Stimulated activated CD4-positive, alpha-beta T cell treated with anti-CD3 and anti-CD28 coated beads, Interleukin-12 subunit alpha, Interleukin-12 subunit beta, amount 100 ng/mL, for 4 hours (primary cell): Measurements from ENCODE around the gene BTBD10.
"Not testable (repeated sequence)": the region's sequence is repeated elsewhere in the genome, so short reads cannot be mapped to it uniquely, and the experiment has no call there.

Source experiments
- DNase-seq: peaks from one replicate; pipeline ENCODE4 v3.0.0-alpha.2; 2020

Gene BTBD10

GRCh38 chr11:13438291-13438690, 24.7 kb downstream of the BTBD10 start:
- no peak for DNase-seq

GRCh38 chr11:13436836-13437235, 26.2 kb downstream of the BTBD10 start:
- not testable (repeated sequence) for DNase-seq

DNA sequence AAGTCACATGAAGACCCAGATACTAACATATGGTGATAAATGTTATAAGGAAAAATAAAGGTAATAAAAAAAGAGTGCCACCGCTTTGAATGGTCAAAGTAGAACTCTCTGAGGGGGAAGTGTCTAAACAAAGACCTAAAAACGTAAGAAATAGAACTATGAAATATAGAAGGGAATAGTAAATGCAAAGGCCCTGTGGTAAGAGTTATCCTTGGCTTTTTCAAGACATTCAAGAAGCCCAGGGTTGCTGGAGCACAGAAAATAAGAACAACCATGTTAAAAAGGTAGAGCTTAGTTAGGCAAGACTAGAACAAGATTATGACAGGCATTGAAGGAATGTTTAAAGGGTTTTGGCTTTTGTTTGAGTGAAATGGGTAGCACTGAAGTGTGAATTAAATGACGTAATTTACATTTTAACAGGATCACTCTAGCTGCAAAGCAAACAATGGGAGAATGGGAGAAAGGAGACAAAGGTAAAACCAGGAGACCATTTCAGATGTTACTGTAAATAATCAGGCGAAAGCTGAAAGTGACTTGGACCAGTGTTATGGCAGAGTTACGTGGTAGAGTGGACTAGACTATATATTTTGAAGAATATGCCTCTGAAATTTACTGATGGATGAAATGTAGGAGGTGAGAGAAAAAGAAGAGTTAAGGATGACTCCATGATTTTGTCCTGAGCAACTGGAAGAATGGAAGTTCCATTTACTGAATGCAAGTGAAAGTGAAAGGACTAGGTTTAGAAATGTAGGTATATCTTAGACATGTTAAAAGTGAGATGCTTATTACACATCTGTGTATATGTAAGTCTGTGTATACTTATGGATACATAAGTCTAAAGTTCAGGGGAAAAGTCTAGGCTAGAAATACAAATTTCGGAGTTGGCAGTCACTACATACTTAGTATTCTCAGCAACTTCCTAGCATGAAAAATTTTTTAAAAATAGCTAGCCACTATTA, 28.5 kb downstream of the BTBD10 start:
- no peak for DNase-seq

- no peak for DNase-seq
Observed at GRCh38 chr11:13433437-13433836, 29.6 kb downstream of the BTBD10 start.

- no peak for DNase-seq
Observed at GRCh38 chr11:13429836-13430235, 33.2 kb downstream of the BTBD10 start.

- no peak for DNase-seq
Observed at GRCh38 chr11:13429288-13429687, 33.7 kb downstream of the BTBD10 start.

DNA sequence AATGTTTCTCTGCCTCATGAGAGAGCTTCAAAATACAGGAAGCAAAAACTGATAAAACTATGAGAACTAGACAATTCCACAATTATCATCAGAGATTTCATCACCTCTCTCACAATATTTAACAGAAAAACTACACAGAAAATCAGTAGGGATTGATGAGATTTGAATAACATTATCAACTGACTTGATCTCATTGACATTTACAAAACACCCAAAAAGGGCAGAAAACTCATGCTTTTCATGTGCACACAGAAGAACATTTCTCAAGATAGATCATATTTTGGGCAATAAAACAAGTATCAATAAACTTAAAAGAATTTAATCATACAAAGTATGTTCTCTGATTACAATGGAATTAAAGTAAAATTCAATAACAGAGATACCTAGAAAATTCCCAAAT, 35.6 kb downstream of the BTBD10 start:
- no peak for DNase-seq

GRCh38 chr11:13423372-13423771, 39.6 kb downstream of the BTBD10 start:
- no peak for DNase-seq

DNA sequence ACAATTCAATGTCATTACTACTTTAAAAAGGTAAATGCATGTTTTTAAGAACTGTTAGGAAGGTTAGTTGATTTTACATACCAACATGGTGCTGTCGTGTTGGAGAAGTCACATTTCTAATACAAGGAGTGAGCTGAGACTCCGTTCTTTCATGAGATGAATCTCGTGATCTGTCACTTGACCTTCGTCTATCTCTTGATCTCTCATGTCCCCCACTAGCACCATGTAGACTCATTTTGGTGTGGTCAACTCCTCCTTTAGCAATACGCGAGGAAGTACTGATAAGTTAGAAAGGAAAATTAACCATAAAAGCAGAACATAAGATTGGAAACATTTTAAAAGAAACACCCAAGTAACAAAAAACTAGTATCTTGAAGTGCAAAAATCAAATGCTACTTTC, 41.5 kb downstream of the BTBD10 start:
- no peak for DNase-seq

DNA sequence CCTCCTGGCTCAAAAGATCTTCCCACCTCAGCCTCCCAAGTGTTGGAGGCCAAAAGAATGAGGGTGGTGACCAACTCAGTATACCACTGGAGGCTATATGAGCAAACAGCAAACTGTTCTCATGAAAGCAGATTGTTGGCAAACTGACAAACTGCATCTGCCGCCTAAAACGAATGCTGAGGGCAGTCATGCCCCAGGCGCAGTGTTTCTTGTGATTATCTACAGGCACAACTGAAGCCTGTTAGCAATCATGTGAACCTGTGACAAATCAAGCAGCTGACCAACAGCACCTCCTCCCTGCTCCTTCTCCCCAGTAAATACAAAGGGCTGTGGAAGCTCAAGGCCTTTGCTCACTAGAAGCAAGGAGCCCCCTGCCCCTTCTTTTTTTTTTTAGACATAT, 47.8 kb downstream of the BTBD10 start:
- no peak for DNase-seq

- DNase-seq: no peak
Observed at GRCh38 chr11:13405220-13405619, 57.8 kb downstream of the BTBD10 start.

DNA sequence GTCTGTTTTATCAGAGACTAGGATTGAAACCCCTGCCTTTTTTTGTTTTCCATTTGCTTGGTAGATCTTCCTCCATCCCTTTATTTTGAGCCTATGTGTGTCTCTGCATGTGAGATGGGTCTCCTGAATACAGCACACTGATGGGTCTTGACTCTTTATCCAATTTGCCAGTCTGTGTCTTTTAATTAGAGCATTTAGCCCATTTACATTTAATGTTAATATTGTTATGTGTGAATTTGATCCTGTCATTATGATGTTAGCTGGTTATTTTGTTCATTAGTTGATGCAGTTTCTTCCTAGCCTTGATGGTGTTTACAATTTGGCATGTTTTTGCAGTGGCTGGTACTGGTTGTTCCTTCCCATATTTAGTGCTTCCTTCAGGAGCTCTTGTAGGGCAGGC, 64.7 kb downstream of the BTBD10 start:
- not testable (repeated sequence) for DNase-seq

GRCh38 chr11:13391217-13391616, 71.8 kb downstream of the BTBD10 start:
- no peak for DNase-seq

DNA sequence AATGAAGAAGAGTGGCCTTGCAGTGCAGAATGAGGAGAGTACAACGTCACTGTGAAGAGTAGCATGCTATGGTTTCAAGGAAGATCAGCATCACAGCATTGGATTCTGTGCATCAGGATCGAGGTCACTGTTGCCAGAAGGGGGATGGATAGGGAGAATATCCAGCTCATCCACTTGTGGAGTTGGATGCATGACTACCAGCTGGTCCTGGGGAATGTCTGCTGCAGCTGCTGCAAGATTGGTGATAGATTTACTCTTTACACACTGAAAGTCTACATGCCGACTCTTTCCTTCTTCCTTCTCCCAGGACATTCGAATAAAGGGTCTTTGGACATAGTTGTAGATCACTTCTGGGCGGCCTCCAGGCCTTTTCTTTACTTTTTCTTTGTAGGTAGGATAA, 74.3 kb downstream of the BTBD10 start:
- DNase-seq: no peak

DNA sequence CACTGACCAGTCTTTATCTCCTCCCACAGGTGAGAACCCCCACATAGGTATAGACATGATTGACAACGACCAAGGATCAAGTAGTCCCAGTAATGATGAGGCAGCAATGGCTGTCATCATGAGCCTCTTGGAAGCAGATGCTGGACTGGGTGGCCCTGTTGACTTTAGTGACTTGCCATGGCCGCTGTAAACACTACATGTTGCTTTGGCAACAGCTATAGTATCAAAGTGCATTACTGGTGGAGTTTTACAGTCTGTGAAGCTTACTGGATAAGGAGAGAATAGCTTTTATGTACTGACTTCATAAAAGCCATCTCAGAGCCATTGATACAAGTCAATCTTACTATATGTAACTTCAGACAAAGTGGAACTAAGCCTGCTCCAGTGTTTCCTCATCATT, 76.5 kb downstream of the BTBD10 start:
- DNase-seq: no peak

DNA sequence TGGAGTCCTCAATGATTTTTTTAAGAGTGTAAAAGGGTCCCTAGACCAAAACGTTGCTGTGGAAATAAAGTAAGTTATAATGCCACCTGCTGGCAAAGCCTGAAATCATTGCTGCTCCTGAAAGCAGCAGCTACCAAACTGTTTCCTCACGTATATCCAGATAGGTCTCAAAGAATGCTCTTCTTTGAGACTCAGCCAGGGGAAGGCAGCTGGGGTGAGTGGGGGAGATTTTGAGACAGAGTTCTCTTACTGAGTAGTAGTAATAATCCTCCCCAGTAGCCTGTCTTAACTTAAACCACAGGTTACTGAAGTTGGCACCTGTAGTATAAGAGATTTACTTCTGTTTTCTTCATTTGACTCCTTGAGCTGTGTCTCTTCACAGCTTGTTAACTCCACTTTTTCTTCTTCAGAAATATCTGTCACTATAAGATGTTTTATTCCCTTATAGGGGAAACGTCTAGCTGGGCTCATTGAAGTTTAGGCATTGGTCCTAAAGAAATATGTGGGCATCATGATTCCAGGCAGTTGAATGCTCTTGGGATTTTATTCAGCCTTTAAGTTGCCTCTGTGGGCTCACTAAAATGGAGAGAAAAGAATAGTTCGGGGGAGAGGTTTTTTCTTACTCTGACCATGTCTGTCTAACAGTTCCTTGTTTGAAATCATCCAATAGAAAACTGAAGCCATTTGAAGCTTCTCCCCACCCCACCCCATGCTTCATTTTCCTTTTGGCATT, 77.9 kb downstream of the BTBD10 start:
- DNase-seq: no peak

DNA sequence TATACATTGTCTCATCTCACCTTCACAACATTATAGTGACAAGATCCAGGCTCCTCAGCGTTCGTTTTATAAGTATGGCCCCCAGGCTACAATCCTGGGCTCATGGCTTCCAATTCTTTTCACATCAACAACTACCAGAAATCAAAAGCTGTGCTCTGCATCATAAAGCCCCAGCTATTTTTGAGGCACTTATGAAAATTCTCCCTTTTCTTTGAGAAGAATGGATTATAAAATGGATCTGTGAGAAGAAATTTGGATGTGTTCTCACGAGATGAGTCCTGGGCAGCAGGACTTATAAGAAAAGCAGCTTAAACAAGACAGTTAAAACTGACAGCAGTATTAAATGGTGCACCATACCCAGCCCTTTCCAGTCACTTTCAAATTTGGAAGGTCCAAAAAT, 80.3 kb downstream of the BTBD10 start:
- DNase-seq: no peak

DNA sequence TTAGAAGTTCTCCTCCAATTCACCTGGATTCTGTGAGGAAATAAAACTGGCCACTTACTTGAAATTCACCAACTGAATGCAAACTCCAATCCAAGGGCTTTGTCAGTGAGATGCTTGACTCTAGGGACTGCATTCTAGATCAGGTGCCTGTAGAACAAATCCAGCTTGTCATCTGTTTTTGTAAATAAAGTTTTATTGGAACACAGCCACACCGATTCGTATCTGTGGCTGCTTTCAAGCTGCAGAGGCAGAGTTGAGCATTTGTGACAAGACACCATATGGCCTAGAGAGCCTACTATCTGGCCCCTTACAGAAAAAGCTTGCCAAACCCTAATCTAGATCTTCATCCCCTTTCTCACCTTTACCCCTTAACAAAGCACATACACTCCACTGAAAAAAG, 82.3 kb downstream of the BTBD10 start:
- no peak for DNase-seq

DNA sequence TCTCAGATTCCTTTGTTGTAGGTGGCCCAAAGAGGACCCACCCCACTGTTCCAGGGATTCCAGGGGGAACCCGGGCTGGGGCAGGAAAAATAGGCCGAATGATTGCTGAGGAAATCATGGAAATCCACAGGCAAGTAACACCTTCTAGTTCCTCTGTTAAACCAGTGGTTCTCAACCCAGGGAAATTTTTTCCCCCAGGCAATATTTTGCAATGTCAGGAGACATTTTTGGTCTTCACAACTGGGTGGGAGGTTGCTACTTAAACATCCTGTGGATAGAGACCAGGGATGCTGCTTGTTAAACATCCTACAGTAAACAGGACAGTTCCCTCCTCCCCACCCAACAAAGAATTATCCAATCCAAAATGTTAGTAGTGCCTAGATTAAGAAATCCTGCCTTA, 84.7 kb downstream of the BTBD10 start:
- DNase-seq: no peak

DNA sequence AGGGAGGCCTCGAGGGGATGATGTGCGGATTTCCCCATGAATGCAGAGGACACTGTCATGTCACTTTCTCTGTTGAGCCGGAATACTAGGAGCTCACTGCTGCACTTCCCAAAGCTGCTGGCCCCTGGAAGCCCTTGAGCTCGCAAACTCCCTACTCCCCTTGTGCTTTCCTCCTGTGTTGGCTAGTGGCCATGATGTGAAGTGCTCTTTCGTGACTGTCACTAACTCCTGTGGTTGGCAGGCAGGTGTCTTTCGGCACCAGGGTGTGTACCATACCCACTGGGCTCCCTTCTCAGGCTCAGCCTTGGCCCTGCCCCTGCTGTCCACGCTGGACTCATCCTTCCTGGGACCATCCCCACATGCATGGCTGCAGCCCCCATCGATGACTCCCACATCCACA, 86.2 kb downstream of the BTBD10 start:
- DNase-seq: no peak

- DNase-seq: no peak
Observed at GRCh38 chr11:13376402-13376801, 86.6 kb downstream of the BTBD10 start.

GRCh38 chr11:13375798-13376197, 87.2 kb downstream of the BTBD10 start:
- no peak for DNase-seq

DNA sequence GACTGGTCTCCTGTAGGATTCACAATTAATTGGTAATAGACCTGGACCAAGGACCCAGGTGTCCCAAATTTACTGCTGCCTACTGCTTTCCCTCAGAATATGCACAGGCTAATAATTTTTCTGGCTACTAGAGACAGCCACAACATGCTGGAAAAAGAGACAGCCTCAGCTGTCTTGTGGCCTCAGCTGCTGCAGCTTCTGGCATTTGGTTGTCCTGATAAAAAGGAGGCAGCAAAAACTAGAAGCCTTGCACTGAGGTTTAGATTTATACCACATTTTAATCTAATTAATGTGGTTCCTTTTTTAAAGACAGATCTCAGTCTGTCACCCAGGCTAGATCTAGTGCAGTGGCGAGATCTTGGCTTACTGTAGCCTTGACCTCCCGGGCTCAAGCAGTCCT, 89.8 kb downstream of the BTBD10 start:
- DNase-seq: no peak

DNA sequence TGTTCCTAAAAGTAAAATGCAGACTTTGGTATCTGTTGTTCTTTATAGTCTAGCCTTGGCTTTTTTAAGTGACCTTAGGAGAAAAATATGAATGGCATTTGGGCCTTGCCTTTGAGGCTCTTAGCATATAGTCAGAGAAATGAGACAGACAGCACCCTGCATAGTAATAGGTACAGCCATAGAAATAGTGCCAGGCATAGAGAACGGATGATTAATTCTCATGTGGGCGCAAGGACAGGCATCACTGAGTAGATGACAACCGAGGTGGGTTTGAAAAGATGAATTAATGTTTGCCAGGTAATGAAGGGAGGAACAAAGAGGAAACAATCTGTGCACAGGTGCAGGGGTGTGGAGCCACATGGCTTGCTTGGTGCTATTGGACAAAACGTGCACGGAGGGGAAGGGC, 95.0 kb downstream of the BTBD10 start:
- DNase-seq: no peak
